A549 (cell line): ENCODE results near the gene PLCB4.

Experiments used
- CTCF ChIP-seq: fragments of >200 bp; sonication (Bioruptor Twin); formaldehyde crosslinking; IDR thresholded peaks from 3 replicates; pipeline ENCODE4 v1.5.1; 2016
- EP300 ChIP-seq, 2 experiments: fragments of >200 bp; sonication (Bioruptor Twin); formaldehyde crosslinking; IDR thresholded peaks; 2 replicates in 1 of 2; 3 replicates in 1 of 2; pipeline ENCODE4 v1.6.1; 2016 to 2017
- PBX3 ChIP-seq: IDR thresholded peaks from 2 replicates; pipeline ENCODE4 v1.6.1; 2012

- TF ChIP-seq EP300 (IDR thresholded peaks at IDR 0.05) (no peak), CTCF (no peak), PBX3 (no peak)
These were observed 33.8 kb upstream of the PLCB4 start for GRCh38 chr20:9035126-9035525.
